ENCODE data around the gene MMP10.

DNA sequence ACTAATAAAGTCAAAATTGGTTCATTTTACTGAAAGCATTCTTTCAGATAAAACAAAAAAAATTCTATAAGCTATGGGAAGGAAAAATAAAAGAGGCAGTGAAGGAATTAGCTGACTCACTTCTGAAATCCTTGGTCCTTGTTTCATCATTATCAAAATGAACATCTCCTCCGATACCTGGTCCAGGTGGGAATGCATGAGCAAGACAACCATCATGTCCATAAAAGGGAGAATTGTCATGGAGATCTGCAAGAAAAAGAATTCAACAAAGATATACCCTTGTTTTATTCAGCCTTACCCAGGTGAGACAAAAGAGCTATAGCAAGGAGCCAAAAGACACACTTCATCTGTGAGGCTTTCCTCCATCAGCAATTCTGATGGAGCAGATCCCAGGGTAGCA is 27.2 kb downstream of the MMP10 start:
- TF ChIP-seq POLR2A (IDR thresholded peaks at IDR 0.05) (no peak), CTCF (IDR thresholded peaks at IDR 0.05) (no peak)
